OCI-M2 (cell line): Measurements from ENCODE around the gene TBC1D22A.

Source experiments
- DNase-seq: peaks from one replicate; lab custom pipeline; 2025; ENCODE audit not compliant: unreplicated experiment; lab: John Stamatoyannopoulos, UW

TBC1D22A gene

GRCh38 chr22:46737105-46737975 lies 25.1 kb upstream of the TBC1D22A start:
- no peak for DNase-seq

DNA sequence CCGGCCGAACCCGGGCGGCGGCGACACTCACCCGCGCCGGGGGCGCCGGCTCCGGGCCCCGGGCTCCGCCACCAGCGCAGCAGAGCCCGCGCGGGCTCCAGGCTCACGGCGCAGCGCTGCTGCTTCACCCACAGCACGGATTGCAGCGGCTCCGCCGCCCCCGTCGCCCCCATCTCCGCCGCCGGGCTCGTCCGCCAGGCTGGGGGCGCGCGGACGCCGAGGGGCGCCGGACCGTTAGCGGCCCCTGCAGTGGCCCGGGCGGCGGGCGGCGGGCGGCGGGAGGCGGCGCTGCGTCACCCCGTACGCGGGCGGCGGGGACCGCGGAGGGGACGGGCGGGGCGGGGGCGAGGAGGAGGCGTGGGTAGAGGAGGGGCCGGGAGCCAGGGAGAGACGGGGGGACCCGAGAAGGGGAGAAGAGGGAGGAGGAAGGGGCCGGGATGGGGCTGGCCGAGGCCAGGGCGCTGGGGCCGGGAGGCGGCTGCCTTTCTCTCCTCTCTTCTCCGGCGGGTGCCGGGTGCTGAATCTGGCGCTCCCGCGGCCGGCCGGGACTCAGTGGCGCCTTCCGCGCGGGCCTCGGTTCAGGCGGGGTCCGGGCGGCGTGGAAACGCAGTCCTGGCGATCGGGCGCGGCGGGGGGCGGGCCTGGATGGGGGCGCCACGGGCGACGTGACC lies 24.3 kb upstream of the TBC1D22A start, which contains the start of gene CERK:
TSS of gene CERK (minus strand) at position 277 of the 671 bp plus-strand sequence. CDS start at position 173, 104 bp downstream.
- DNase-seq, result no peak

- no peak for DNase-seq
These were observed 23.8 kb upstream of the TBC1D22A start for GRCh38 chr22:46738647-46739093.

DNA sequence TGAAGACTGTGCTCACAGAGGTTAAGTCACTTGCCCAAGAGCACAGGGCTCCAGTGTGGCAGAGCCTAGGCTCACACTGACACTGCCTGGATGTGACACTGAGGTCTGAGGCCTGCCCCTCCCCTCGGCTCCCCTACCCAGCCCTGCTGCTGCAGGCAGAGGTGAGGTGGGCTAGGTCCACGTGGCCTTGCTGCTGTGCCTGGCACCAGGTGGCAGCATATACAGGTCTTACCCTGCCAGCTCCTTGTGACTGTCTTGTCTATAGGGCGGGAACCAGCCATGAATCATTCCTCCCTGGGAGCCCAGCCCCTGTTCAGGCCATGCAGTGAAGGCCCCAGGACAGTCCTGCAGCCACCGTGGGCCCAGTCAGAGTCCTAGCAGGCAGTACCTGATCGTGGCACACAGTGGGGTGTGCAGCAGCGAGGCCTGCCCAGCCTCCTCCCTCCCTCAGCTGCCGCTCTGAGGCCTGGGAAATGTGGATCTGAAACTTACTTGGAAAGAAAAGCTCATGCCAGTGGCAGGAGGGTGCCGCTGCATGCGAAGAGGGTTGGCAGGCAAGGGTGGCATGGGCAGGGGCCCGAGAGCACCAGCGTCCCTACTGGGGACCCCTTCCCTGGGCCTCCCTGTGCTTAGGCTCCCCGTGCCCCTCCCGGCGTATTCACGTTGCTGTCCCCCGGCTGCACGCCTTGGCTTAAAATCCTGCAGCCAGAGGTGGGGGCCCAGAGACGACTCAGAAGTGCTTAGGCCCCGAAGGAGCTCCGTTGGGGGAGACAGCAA lies 23.2 kb upstream of the TBC1D22A start:
- DNase-seq, result no peak

- DNase-seq, result no peak
These were observed 21.3 kb upstream of the TBC1D22A start for GRCh38 chr22:46740910-46741780.

GRCh38 chr22:46741974-46742519 lies 20.4 kb upstream of the TBC1D22A start:
- no peak for DNase-seq

DNA sequence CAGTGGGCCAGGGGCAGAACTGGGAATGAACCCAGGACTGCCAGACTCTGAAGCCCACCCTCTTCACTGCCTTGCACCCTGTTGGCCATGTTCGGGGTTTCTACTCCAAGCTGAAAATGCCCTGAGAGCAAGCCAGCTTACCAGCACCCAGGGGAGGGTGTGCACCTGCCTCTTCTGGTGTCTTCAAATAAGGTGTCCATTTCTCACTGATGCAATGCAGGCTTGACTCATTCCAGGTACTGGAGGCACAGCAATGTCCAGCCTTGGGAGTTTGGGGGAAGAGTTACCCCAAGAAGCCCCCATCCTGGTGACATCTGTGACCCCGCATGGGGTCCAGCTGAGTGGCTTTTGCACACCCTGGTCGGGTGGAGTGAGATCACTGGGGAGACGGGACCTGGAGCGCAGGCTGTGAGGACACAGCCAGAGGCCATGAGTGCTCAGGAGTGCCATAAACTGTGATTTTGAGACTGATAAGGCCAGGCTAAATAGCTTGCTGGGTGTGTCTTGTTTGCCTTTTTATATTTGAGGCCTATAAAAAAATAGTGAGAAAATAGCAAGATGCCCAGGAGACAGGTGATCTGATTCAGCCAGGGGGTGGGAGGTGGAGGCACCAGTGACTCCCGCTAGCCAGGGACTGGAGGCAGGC lies 19.8 kb upstream of the TBC1D22A start:
- no peak for DNase-seq

- DNase-seq, result no peak
These were observed 17.9 kb upstream of the TBC1D22A start for GRCh38 chr22:46744581-46744980.

DNA sequence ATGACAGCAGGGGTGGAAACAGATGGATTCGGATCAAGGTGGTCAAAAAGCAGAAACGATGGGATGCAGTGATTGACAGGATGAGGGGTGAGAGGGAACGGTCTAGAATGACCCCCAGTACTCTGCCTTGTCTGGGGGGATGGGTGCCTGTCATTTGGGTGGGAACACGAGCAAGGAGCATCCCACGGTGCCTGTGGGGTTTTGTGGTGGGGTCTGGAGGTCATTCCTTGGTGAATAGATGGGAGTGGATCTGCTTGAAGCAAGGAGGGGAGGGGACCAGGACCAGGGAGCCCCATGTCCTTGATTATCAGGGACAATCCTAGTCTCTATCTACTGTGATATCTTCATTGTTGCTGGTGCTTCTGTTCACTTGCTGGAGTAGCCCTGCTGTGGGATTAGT lies 16.3 kb upstream of the TBC1D22A start:
- no peak for DNase-seq

DNA sequence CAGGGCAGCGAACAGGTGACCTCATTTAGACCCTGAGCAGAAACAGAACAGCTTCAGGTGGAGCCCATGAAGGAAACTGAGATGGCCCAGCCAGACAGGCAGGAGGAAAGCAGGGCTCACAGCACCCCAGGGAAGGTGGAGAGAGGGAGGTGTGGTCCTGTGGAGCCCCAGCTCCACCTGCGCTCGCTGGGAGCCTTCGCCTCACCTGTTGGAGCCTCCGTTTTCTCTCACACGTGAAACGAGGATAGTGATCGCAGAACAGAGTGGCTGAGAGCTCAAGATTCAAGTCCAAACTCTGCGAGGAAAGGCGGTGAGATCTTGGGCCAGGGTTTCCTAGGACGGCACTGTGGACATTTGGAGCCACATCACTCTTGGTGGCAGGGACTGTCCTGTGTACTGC lies 15.8 kb upstream of the TBC1D22A start:
- no peak for DNase-seq

DNA sequence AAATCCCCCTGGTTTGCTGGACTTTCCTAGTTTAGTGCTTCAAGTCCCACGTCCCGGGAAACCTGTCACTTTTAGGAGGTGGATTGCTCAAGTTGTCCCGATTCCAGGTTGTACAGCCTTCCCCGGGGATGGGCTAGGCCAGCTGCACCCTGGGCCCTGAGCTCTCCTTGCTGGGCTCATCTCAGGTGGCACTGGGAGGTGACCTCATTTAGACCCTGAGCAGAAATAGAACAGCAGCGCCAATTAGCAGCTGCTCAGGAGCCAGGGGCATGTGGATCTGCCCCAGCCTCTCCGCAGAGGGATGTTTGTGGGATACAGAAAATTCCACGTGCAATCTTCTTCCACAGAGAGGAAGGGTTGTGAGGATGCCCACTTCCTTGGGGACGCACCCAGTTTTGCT lies 14.8 kb upstream of the TBC1D22A start:
- DNase-seq, result no peak

DNA sequence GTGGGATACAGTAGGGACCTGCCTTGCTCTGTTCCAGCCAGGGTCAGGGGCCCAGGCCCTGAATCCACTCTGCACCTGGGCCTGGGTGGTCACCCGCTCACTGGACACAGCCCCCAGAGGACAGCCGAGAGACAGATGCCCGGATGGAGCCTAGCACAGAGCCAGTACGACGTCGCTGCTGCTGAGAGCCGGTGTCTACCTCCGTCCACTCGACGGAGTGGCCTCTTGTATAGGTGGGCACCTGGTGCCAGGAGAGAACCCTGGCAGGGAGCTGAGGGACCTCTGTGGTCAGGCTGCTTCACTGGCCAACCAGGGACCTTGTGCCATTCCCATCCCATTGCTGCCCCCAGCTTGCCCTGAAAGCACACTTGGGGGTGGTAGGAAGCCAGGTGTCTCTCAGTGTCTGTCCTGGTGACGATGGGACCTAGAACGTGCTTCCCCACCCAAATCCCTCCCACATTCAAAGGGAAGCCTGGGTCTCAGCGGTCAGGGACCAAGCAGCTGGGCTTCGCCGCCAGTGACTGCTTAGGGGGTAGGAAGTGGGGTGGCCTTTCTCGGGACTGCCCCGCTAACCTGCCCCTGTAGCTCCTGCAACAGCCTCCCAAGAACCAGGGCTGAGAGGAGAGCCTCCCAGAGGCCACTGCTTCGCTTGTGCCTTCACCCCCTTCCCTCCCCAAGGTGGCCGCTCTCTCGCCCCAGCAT lies 14.1 kb upstream of the TBC1D22A start:
- no peak for DNase-seq

- no peak for DNase-seq
These were observed 13.4 kb upstream of the TBC1D22A start for GRCh38 chr22:46748908-46749675.

DNA sequence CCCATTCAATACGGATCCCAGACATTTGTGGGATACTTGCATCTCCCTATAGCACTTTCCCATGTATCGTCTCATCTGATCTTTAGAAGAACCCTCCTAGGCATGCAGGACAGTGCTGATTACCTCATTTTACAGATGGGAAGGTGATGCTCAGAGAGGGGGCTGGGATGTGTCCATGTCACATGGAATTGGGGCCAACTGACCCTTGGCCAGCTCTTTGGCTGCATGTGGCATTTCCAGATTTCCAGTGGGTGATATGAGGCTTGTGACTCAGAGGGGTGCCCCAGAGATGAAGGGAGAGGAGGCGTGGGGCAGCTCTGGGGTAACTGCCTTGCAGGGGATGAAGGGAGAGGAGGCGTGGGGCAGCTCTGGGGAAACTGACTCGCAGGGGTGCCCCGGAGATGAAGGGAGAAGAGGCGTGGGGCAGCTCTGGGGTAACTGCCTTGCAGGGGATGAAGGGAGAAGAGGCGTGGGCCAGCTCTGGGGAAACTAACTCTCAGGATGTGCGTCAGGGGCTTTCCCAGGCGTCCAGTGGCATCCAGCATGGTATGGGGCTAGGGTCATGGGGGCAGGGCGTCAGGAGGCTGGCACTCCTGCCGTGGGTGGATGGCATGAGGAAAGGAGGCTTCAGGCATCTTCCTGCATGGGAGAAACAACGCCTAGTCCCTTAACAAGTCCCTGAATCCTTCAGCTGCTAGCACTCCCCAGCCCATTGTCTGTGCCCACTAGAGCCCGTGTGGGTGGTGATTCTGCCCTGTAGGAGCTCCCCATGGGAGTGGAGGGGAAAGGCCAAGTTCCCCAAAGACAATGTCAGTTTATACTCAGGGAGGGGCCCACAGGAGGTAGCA lies 12.5 kb upstream of the TBC1D22A start:
- DNase-seq, result no peak

- DNase-seq, result no peak
These were observed 12.0 kb upstream of the TBC1D22A start for GRCh38 chr22:46750530-46750800.

GRCh38 chr22:46750863-46751443 lies 11.5 kb upstream of the TBC1D22A start:
- DNase-seq, result no peak

DNA sequence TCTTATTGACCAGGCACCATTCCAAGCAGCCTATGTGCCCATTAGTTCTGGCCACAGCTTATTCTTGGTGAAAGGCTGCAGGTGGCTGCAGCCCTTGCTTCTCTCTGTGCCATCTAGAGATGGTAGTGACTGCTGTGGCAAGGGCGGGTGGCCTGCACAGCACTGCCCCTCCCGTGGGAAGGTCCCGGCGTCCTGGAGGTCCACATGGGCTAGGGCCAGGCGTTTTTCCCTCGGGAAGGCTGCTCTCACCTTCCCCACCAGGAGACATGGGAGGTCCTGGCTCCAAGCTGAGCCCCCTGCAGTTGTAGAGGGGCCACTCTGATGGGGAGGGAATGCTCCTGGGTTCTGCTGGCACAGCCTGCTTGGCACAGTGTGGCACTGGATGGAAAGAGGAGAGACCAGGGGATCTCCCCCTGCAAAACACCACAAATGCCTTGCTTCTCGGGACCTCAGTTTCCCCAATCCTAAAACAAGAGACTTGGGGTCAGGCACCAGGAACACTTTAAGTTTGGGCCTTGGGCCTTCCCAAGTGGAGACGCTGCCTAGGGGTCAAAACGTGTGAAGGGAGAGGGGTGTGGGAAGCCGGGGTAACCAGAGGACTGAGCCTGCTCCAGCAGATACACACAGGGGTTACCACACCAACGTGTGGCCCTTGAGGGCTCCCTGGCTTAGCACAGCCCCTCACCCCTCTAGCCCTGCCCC lies 10.0 kb upstream of the TBC1D22A start:
- no peak for DNase-seq
